Fibroblast of gingiva (primary cell): ENCODE data around the gene PDP2.
"Not testable (repeated sequence)": the region's sequence is repeated elsewhere in the genome, so short reads cannot be mapped to it uniquely, and the experiment has no call there.

ENCODE experiments used
- DNase-seq: peaks from one replicate; pipeline ENCODE4 v3.0.0-alpha.2; 2011; ENCODE audit warnings: low read depth

PDP2 gene

GRCh38 chr16:66920924-66921680, 40.8 kb downstream of the PDP2 start:
- no peak for DNase-seq

- no peak for DNase-seq
Observed at GRCh38 chr16:66921729-66922450, 41.6 kb downstream of the PDP2 start.

- DNase-seq, result no peak
Observed at GRCh38 chr16:66923247-66923731, 43.0 kb downstream of the PDP2 start.

- no peak for DNase-seq
Observed at GRCh38 chr16:66923866-66924265, 43.6 kb downstream of the PDP2 start.

GRCh38 chr16:66924527-66925321, 44.4 kb downstream of the PDP2 start:
- no peak for DNase-seq

- DNase-seq, result no peak
Observed at GRCh38 chr16:66925322-66925840, 45.1 kb downstream of the PDP2 start, which contains the start of gene RRAD. RRAD (minus strand) TSS chr16:66925535; CDS start chr16:66925179, 356 bp downstream.

- peak; percentile 11 for DNase-seq
Observed at GRCh38 chr16:66926171-66926947, 46.0 kb downstream of the PDP2 start.

GRCh38 chr16:66926961-66927436, 46.7 kb downstream of the PDP2 start:
- peak; percentile 85 for DNase-seq

- DNase-seq, result no peak
Observed at GRCh38 chr16:66927918-66928649, 47.8 kb downstream of the PDP2 start.

- DNase-seq, result peak; percentile 14
Observed at GRCh38 chr16:66928702-66929388, 48.5 kb downstream of the PDP2 start.

GRCh38 chr16:66930189-66930588, 49.9 kb downstream of the PDP2 start:
- peak; percentile 18 for DNase-seq

GRCh38 chr16:66931665-66932064, 51.4 kb downstream of the PDP2 start:
- DNase-seq, result no peak

- no peak for DNase-seq
Observed at GRCh38 chr16:66932076-66932475, 51.8 kb downstream of the PDP2 start.

GRCh38 chr16:66933776-66934137, 53.4 kb downstream of the PDP2 start:
- DNase-seq, result no peak

GRCh38 chr16:66934138-66934838, 54.0 kb downstream of the PDP2 start, which contains the start of gene CIAO2B:
CIAO2B (minus strand) TSS chr16:66934402; CDS start chr16:66934364, 38 bp downstream.
- DNase-seq, result peak; percentile 79

- DNase-seq, result not testable (repeated sequence)
Observed at GRCh38 chr16:66934839-66935313, 54.6 kb downstream of the PDP2 start.

GRCh38 chr16:66935314-66936011, 55.1 kb downstream of the PDP2 start, which contains the start of gene CES2:
CES2 (plus strand) TSS chr16:66935516; CDS start chr16:66935636, 120 bp downstream.
- DNase-seq, result peak; percentile 63

- DNase-seq, result no peak
Observed at GRCh38 chr16:66936462-66936861, 56.1 kb downstream of the PDP2 start.
